Spinal cord (tissue), 10 donors: ENCODE measurements around the gene CPNE5. TPM values are rescaled to one million over a fixed set of nuclear protein-coding genes. Genes with fewer than 3 reads are reported as not detected.
A peak's percentile ranks its signal among the peaks of the same experiment; 100 is the strongest.

ENCODE experiments used
- DNase-seq, 6 donors: peaks; one replicate each; pipeline versions ENCODE4 v3.0.0 to v3.0.0-alpha.2; 2013 to 2015; ENCODE audit warnings: low spot score in 6 of 6, low read depth in 4 of 6
- H3K27ac ChIP-seq: one replicate; pipeline ENCODE4 v1.5.1; 2013; ENCODE audit warnings: low read depth, low read length, control low read depth
- H3K27me3 ChIP-seq: one replicate; pipeline ENCODE4 v1.6.1; 2013; ENCODE audit warnings: low read length; ENCODE audit not compliant: control insufficient read depth, insufficient read depth
- H3K36me3 ChIP-seq: one replicate; pipeline ENCODE4 v1.6.1; 2013; ENCODE audit warnings: low read length; ENCODE audit not compliant: control insufficient read depth, insufficient read depth
- H3K4me1 ChIP-seq: one replicate; pipeline ENCODE4 v1.6.1; 2013; ENCODE audit warnings: low read length; ENCODE audit not compliant: control insufficient read depth, insufficient read depth
- H3K4me3 ChIP-seq: one replicate; pipeline ENCODE4 v1.5.1; 2013; ENCODE audit warnings: low read depth, low read length, control low read depth
- H3K9me3 ChIP-seq: one replicate; pipeline ENCODE4 v1.6.1; 2013; ENCODE audit warnings: low read length; ENCODE audit not compliant: control insufficient read depth, insufficient read depth
- WGBS: methylation state at CpG from one replicate; pipeline ENCODE4 v1.1.5; 2013; ENCODE audit warnings: missing lambda C conversion rate; ENCODE audit not compliant: insufficient coverage; 5-methylcytosine and 5-hydroxymethylcytosine counted together
- polyA plus RNA-seq, 2 donors: library from polyadenylated mRNA; unstranded; fragments of 120-200 nt; gene quantifications; one replicate each; pipeline ENCODE4 v1.2.1, GENCODE V29; 2013; ENCODE audit not compliant: insufficient read length in 2 of 2
- total RNA-seq, 2 donors: library from RNA; depleted of rRNA in 1 of 2; stranded (reverse); fragments of 120-200 nt in 1 of 2; fragments of >200 nt in 1 of 2; gene quantifications; one replicate each; pipeline versions ENCODE4 v1.2.3 to v1.2.4, GENCODE V29; 2013 to 2014
- donor health status: healthy.

The CPNE5 gene
- total and polyA plus RNA-seq, 4 donors = 9.6 to 88.4 (median 52.8) TPM

- no peak overlapping the region for H3K4me3 ChIP-seq
- 25% methylated on average over 15 of the region's 26 CpGs for WGBS
These were observed 9.6 kb upstream of the CPNE5 start for GRCh38 chr6:36848658-36849441.

GRCh38 chr6:36847991-36848390, 8.7 kb upstream of the CPNE5 start:
- H3K27me3 ChIP-seq = no peaks in the 10 kb centered on the region
- 100% methylated on average over 5 of the region's 6 CpGs for WGBS
- no peak for DNase-seq
- H3K27ac ChIP-seq = no peak overlapping the region
- H3K4me1 ChIP-seq = peaks cover 43% of the 10 kb centered on the region
- H3K9me3 ChIP-seq = no peaks in the 10 kb centered on the region
- no peak overlapping the region for H3K4me3 ChIP-seq
- H3K36me3 ChIP-seq = peaks cover 3% of the 10 kb centered on the region

More at GRCh38 chr6:36848658-36849441, 9.6 kb upstream of the CPNE5 start:
- Histone ChIP-seq H3K36me3 (peaks cover 3% of the 10 kb centered on the region), H3K27me3 (no peaks in the 10 kb centered on the region), H3K4me1 (peaks cover 38% of the 10 kb centered on the region), H3K27ac (no peak overlapping the region), H3K9me3 (no peaks in the 10 kb centered on the region)
- peak in 1 of 6 donors; percentile 69 for DNase-seq

- Histone ChIP-seq H3K4me1 (peaks cover 43% of the 10 kb centered on the region), H3K36me3 (no peaks in the 10 kb centered on the region), H3K27me3 (no peaks in the 10 kb centered on the region), H3K9me3 (no peaks in the 10 kb centered on the region), H3K27ac (no peak overlapping the region), H3K4me3 (no peak overlapping the region)
- no peak for DNase-seq
- 88% methylated on average over 1 of the region's 4 CpGs for WGBS
These were observed 7.9 kb upstream of the CPNE5 start for GRCh38 chr6:36847152-36847551.

GRCh38 chr6:36845233-36845632, 6.0 kb upstream of the CPNE5 start:
- Histone ChIP-seq H3K4me3 (no peak overlapping the region), H3K36me3 (no peaks in the 10 kb centered on the region), H3K27me3 (peaks cover 4% of the 10 kb centered on the region), H3K9me3 (no peaks in the 10 kb centered on the region), H3K4me1 (peaks cover 48% of the 10 kb centered on the region), H3K27ac (no peak overlapping the region)
- 78% methylated on average over 4 of the region's 4 CpGs for WGBS
- DNase-seq = no peak

GRCh38 chr6:36844232-36845170, 5.3 kb upstream of the CPNE5 start:
- Histone ChIP-seq H3K4me3 (no peak overlapping the region), H3K36me3 (no peaks in the 10 kb centered on the region), H3K4me1 (peaks cover 47% of the 10 kb centered on the region), H3K27ac (no peak overlapping the region), H3K27me3 (peaks cover 6% of the 10 kb centered on the region), H3K9me3 (no peaks in the 10 kb centered on the region)
- 60% methylated on average over 9 of the region's 19 CpGs for WGBS
- DNase-seq = no peak

- Histone ChIP-seq H3K4me3 (no peak overlapping the region), H3K36me3 (no peaks in the 10 kb centered on the region), H3K4me1 (peaks cover 48% of the 10 kb centered on the region), H3K27ac (no peak overlapping the region), H3K27me3 (peaks cover 15% of the 10 kb centered on the region), H3K9me3 (no peaks in the 10 kb centered on the region)
- no peak for DNase-seq
- 87% methylated on average over 4 of the region's 4 CpGs for WGBS
These were observed 3.9 kb upstream of the CPNE5 start for GRCh38 chr6:36843170-36843569.

GRCh38 chr6:36841756-36842155, 2.5 kb upstream of the CPNE5 start:
- 71% methylated on average over 1 of the region's 2 CpGs for WGBS
- Histone ChIP-seq H3K27ac (no peak overlapping the region), H3K27me3 (peaks cover 15% of the 10 kb centered on the region), H3K4me3 (no peak overlapping the region), H3K36me3 (no peaks in the 10 kb centered on the region), H3K4me1 (peaks cover 56% of the 10 kb centered on the region), H3K9me3 (no peaks in the 10 kb centered on the region)
- DNase-seq = no peak

- Histone ChIP-seq H3K4me3 (peak overlapping the region; percentile 48), H3K27ac (peak overlapping the region; percentile 69), H3K4me1 (peaks cover 64% of the 10 kb centered on the region), H3K36me3 (peaks cover 2% of the 10 kb centered on the region), H3K9me3 (no peaks in the 10 kb centered on the region), H3K27me3 (peaks cover 15% of the 10 kb centered on the region)
- peak in 2 of 6 donors; percentile 74 to 78 for DNase-seq
- WGBS = 6% methylated on average over 44 of the region's 44 CpGs
These were observed 1.5 kb upstream of the CPNE5 start for GRCh38 chr6:36840432-36841403.
